Esophagus muscularis mucosa (tissue), 3 donors: ENCODE measurements around the gene DYNLL2.

Experiments used
- EP300 ChIP-seq: sonication (generic); formaldehyde crosslinking; IDR thresholded peaks from one replicate; pipeline ENCODE4 v1.6.1; 2017; ENCODE audit warnings: antibody characterized with exemption
- TF ChIP-seq, protein P1 (sequence below), 3 experiments: fragments of 200-600 bp in 2 of 3; fragments of 450-650 bp in 1 of 3; sonication (generic) in 2 of 3; IDR thresholded peaks; one replicate each; pipeline ENCODE4 v1.5.1; 2017 to 2019; ENCODE audit warnings: antibody characterized with exemption in 3 of 3, mild to moderate bottlenecking in 2 of 3, moderate library complexity in 1 of 3

DNA sequence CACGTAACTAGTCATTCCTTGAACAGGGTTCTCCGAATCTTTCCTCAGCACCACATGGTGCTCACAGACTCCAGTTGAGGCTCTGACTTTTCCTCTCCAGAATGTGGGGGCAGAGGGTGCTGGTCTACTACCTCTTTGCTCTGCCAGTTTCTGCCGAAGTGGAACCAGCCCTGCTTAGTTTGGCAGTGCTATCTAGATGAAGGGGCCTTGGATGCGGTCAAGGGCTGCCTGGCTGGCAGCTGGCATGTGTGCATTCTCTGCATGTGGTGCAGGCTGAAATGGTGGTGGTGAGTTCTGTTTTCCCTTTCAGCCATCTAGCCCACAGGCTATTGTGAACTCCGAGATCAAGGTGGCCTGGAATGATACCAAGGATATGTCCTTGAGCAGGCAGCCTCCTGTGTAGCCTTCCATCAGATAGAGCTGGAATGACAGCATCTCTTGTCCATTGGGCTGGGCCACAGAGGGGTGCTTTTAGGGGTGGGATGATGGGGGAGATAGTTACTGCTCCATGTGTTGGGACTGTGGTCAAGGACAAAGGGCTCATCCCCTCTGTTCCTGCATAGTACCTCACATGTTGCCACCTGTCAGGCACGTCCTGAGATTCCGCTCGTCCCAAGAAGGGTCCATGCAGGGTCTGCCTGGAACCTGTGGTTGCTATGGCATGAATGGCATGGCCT lies 2.0 kb downstream of the DYNLL2 start:
- TF ChIP-seq EP300, result no peak
- TF ChIP-seq, protein P1, sequence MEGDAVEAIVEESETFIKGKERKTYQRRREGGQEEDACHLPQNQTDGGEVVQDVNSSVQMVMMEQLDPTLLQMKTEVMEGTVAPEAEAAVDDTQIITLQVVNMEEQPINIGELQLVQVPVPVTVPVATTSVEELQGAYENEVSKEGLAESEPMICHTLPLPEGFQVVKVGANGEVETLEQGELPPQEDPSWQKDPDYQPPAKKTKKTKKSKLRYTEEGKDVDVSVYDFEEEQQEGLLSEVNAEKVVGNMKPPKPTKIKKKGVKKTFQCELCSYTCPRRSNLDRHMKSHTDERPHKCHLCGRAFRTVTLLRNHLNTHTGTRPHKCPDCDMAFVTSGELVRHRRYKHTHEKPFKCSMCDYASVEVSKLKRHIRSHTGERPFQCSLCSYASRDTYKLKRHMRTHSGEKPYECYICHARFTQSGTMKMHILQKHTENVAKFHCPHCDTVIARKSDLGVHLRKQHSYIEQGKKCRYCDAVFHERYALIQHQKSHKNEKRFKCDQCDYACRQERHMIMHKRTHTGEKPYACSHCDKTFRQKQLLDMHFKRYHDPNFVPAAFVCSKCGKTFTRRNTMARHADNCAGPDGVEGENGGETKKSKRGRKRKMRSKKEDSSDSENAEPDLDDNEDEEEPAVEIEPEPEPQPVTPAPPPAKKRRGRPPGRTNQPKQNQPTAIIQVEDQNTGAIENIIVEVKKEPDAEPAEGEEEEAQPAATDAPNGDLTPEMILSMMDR (IDR thresholded peaks at IDR 0.05), result no peak
